Right forelimb (tissue), 1 donor: ENCODE measurements around the gene ARHGAP22.

Experiments
- DNase-seq: peaks from one replicate; pipeline ENCODE4 v3.0.0-alpha.2; 2018

Gene ARHGAP22

GRCh38 chr10:48474765-48475365, 130.0 kb downstream of the ARHGAP22 start:
- no peak for DNase-seq

GRCh38 chr10:48473704-48474103, 131.2 kb downstream of the ARHGAP22 start:
- DNase-seq, result no peak

GRCh38 chr10:48472501-48473069, 132.3 kb downstream of the ARHGAP22 start:
- no peak for DNase-seq

DNA sequence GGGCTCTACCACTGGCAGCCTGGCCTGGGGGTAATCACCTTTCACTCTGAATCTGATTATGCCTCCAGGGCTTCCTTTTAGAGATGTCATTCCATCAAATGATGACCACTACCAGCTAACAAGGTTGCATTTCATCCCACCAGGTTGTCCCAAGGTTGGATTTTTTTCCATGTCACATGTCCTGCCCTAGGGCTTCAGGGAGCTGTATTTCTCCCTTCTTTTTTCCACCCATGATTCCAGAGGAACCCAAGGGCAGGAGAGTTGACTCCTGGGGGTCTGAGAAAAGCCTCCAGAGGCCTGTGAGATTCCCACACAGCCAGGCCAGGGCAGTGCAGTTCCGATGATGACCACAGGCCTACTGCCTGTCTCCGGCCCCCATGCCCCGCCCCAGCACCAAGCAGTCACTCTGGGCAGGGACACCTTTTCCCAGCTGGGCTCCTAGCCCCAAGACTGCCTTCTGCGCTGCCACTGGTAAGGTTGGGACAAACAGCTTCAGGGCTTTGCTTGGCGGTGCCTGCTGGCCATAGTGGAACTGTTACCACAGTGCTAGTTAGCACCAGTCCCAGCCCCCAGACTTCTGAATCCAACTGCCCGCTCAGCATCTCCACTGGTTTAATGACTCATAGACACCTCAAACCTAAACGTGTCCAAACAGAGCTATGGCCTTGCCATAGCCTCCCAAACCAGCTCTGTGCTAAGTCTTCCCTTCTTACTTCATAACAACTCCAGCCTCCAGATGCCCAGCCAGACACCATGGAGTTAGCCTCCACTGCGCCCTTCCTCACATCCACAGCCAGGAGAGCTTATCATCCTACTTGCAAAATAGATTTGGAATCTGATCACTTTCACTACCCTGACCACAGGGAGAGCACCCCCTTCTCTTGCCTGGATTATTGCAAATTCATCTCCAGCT, 133.7 kb downstream of the ARHGAP22 start:
- DNase-seq, result no peak

- no peak for DNase-seq
These were observed 134.6 kb downstream of the ARHGAP22 start for GRCh38 chr10:48470115-48470892.

GRCh38 chr10:48469516-48470020, 135.3 kb downstream of the ARHGAP22 start:
- DNase-seq, result no peak

DNA sequence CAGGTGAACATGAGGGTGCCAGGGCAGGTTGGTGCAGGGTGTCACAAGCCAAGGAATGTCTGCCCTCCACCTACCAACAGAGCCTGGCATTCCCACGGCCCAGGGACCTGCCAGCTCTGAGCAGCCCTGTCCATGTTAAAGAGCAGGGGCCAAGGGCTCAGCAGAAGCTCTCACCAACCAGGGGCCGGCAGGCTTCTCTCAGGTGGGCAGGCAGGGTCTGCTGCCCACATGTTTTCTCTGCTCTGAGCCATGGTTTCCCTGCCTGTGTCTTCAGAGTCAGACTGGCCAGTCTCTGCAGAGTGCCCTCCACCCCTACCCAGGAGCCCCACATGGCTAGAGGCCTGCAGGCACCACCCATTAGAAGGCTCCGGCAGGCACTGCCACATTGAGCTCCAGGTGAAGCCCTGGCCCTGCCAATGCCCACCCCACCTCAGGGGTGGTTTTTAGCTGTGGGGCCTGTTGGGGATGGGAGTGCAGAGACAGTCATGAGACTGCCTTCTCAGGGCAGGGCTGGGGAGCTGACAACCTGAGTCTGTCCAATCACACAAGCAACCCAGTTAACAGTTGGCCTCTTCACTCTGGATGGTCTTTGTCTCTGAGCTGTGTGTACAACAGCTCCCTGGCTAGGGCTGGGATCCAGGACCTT, 135.9 kb downstream of the ARHGAP22 start:
- DNase-seq, result no peak

DNA sequence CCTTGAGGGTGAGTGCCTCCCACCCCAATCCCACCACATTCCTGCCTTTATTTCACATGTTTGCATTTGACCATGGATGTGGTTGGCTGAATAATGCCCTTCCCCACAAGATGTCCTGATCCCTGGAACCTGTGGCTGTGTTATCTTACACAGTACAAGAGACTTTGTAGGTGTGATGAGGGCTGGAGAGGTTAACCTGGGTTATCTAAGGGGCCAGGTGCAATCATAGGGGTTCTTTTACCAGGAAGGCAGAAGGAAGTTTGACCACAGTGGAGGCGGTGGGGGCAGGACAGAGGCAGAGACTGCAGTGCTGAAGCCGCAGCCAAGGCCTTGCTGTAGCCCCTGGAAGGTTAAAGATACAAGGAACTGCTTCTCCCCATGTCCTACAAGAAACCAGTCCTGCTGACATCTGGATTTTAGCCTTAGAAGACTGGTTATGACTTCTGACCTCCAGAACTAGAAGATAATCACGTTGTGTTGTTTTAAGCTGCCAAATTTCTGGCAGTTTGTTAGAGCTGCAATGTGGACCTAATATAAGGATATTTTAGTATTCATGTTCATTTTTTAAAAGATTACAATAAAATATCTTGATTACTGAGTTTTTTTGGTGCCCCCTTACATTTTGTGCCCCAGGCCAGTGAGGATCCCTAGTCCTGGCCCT, 136.6 kb downstream of the ARHGAP22 start:
- no peak for DNase-seq

DNA sequence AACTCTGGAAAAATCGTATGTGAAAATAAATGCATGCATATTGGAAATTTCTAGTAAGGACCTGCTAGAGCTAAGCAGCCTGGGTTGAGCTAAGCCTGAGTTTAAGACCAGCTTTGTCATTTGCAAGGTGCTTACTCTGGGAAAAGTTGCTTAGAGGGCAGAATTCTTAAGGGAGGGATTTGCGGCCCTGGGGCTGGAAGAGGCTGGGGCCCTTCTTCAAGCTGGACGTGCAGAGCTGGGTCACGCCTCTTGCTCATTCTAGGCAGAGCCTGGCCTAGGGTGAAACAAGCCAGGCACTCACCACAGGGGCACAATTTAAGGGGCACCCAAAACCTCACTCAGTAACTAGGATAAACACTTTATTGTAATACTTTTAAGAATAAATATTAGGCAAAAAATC, 137.2 kb downstream of the ARHGAP22 start:
- no peak for DNase-seq

- DNase-seq, result no peak
These were observed 138.1 kb downstream of the ARHGAP22 start for GRCh38 chr10:48466611-48467240.

- DNase-seq, result no peak
These were observed 138.9 kb downstream of the ARHGAP22 start for GRCh38 chr10:48465860-48466521.

DNA sequence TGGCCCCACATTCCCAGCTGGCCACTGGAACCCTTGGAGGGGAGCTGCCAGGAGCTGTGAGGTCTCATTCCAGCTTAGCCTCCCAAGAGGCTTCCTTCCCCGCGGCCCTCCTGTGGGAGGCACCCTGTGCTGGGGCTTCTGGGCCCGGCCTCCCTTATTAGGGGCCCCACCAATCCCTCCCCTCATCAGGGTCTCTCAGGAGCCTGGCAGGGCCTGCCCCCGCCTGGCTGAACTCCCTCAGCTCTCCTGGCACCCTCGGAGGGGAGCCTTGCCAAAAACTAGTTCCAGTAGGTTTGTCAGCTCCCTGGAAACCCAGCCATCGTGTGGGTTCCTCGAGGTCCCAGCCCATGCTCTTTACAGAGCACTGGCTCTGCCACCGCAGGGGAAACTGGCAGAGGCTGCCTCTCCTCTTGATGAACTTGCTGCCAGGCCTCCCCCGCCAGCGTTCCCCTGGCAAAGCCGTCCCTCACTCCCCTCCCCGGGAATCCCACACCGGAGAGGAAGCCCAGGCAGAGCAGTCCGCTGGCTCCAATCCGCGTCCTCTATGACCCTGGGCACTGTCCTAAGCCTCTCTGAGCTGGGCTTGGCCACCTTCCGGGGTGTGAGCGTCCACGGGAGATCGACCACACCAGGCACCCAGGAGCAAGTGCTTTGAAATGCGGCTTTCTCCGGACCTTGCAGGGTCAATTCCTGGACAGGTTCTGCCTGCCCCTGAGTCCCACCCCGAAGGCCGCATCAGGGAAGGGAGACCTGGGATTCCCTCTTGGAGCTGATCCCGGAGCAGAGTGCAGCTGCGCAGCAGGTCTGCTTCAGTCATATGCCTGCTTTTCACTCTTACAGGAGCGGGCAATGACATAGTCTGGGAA, 139.8 kb downstream of the ARHGAP22 start:
- DNase-seq, result no peak

GRCh38 chr10:48464121-48464870, 140.6 kb downstream of the ARHGAP22 start:
- no peak for DNase-seq

DNA sequence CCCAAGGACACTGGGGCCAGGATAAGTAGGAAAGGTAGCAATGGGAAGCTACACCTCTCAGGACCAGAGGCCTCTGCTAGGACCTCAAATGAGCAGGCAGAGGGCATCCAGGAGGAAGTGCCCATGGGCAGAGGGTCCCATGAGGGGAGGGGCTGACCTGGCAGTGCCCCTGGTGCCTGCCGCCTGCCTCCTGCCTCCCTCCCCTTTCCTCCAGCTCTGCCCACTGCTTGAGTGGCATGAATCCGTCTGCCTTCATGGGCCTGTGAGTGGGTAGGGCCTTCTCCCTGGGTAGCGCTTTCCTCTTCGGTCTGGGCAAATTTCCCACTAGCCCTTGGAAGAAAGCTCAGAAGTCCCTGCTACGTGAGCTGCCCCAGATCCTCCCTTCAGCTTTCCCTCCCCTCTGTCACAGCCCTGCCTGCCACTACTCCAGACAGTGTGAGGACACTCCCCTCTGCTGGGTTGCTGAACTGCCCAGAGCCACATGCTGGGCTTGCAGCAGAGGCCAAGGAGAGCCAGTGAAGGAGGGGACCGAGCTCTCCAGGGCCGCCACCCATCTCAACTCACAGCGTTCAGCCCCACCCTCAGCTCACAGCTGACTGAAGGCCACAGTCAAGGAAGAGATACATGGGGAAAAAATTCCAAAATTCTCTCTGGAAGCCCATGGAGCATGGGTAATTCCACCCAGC, 141.4 kb downstream of the ARHGAP22 start:
- no peak for DNase-seq

GRCh38 chr10:48462482-48463020, 142.3 kb downstream of the ARHGAP22 start:
- peak; percentile 15 for DNase-seq

- no peak for DNase-seq
These were observed 143.0 kb downstream of the ARHGAP22 start for GRCh38 chr10:48461623-48462481.

DNA sequence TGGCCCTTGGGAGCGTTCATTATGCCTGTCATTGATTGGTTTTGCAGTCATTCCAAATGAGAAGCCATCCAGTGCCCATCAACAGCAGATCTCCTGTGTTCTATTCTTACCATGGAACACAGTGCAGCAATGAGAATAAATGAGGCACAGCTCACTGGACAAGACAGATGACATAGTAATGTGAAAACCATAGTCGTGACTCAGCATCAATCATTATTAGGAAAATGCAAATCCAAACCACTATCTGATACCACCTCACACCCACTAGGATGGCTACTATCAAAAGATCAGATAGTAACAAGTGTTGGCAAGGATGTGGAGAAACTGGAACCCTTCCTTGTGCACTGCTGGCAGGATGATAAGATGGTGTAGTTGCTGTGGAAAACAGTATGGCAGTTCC, 144.7 kb downstream of the ARHGAP22 start:
- DNase-seq, result no peak
